GM23248 (cell line): ENCODE data around the gene COL18A1.

Experiments
- EZH2 ChIP-seq: fragments of 200-600 bp; sonication (generic); IDR thresholded peaks from 2 replicates; pipeline ENCODE4 v1.6.1; 2018; ENCODE audit warnings: antibody characterized with exemption, mild to moderate bottlenecking; ENCODE audit not compliant: insufficient read depth, poor library complexity, severe bottlenecking
- EZH2phosphoT487 ChIP-seq: fragments of 200-600 bp; sonication (generic); IDR thresholded peaks from 2 replicates; pipeline ENCODE4 v1.6.1; 2018; ENCODE audit warnings: antibody characterized with exemption, moderate library complexity, mild to moderate bottlenecking, low read depth; ENCODE audit not compliant: insufficient read depth

DNA sequence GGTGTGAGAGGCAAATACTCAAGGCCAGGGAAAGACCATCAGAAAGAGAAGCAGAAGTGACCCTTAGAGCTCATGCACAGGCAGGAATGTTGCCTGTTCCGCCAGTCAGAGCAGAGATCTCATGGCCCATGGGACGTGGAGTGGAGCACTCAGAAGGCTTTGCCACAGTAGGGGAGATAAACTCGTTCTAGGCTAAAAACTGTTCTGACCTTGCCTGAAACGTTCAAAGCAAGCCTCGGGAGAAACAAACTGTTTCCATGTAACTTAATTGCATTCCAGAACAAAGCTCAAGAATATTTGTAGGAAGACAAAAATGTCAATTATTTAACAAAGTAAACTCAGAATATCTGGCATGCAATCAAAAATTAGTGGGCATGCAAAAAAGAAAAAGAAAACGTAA lies 158.0 kb downstream of the COL18A1 start:
- TF ChIP-seq EZH2phosphoT487 (no peak), EZH2 (no peak)
